ENCODE data around the gene FUOM. TPM values are rescaled to one million over a fixed set of nuclear protein-coding genes. Genes with fewer than 3 reads are reported as not detected.

FUOM gene
- total and polyA plus RNA-seq, 9 of the 15 experiments (the other 6 are each of a cell fraction or from before 2014, with no cell fraction given): 1.8 to 96.1 (median 27.0) TPM

GRCh38 chr10:133357285-133358161, at the start of gene FUOM (continued):
- TF ChIP-seq, protein P1, sequence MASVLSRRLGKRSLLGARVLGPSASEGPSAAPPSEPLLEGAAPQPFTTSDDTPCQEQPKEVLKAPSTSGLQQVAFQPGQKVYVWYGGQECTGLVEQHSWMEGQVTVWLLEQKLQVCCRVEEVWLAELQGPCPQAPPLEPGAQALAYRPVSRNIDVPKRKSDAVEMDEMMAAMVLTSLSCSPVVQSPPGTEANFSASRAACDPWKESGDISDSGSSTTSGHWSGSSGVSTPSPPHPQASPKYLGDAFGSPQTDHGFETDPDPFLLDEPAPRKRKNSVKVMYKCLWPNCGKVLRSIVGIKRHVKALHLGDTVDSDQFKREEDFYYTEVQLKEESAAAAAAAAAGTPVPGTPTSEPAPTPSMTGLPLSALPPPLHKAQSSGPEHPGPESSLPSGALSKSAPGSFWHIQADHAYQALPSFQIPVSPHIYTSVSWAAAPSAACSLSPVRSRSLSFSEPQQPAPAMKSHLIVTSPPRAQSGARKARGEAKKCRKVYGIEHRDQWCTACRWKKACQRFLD (CRISPR knock-in tag; IDR thresholded peaks at IDR 0.05): no peak
- TF ChIP-seq, protein P2, sequence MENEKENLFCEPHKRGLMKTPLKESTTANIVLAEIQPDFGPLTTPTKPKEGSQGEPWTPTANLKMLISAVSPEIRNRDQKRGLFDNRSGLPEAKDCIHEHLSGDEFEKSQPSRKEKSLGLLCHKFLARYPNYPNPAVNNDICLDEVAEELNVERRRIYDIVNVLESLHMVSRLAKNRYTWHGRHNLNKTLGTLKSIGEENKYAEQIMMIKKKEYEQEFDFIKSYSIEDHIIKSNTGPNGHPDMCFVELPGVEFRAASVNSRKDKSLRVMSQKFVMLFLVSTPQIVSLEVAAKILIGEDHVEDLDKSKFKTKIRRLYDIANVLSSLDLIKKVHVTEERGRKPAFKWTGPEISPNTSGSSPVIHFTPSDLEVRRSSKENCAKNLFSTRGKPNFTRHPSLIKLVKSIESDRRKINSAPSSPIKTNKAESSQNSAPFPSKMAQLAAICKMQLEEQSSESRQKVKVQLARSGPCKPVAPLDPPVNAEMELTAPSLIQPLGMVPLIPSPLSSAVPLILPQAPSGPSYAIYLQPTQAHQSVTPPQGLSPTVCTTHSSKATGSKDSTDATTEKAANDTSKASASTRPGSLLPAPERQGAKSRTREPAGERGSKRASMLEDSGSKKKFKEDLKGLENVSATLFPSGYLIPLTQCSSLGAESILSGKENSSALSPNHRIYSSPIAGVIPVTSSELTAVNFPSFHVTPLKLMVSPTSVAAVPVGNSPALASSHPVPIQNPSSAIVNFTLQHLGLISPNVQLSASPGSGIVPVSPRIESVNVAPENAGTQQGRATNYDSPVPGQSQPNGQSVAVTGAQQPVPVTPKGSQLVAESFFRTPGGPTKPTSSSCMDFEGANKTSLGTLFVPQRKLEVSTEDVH (IDR thresholded peaks at IDR 0.05; ENCODE audit: low read depth, partially characterized antibody): no peak
- TF ChIP-seq POLR2B (IDR thresholded peaks at IDR 0.05; ENCODE audit: low read depth, partially characterized antibody): peak; percentile 47
- TF ChIP-seq KAT8 (IDR thresholded peaks at IDR 0.05; ENCODE audit: low read depth): no peak
- TF ChIP-seq POLR2AphosphoS5 (IDR thresholded peaks at IDR 0.05; ENCODE audit: control insufficient read depth, insufficient read depth, low read depth, low read length): 0 out of 2 replicates have a peak, but pooled peaks have one; percentile 33
- 0 out of 2 replicates have a peak, but pooled peaks have one; percentile 28 for TF ChIP-seq CXXC5 (CRISPR knock-in tag; IDR thresholded peaks at IDR 0.05)
- TF ChIP-seq ZBTB7A (IDR thresholded peaks at IDR 0.05; ENCODE audit: borderline replicate concordance, control insufficient read depth, low read depth, low read length): peak; percentile 62; the same call in 1 of the 2 replicates
- no peak for TF ChIP-seq UBTF (IDR thresholded peaks at IDR 0.05; ENCODE audit: borderline replicate concordance in 1 of 2, low read depth in 2 of 2, low read length in 2 of 2)
- peak in 2 of 3 experiments; percentile 61 to 81 for TF ChIP-seq YY1 (IDR thresholded peaks at IDR 0.05; ENCODE audit: borderline replicate concordance in 1 of 3, control insufficient read depth in 1 of 3, extremely low read depth in 1 of 3, insufficient read depth in 3 of 3, insufficient read length in 1 of 3, insufficient replicate concordance in 2 of 3, low read depth in 1 of 3, low read length in 2 of 3)

Data from K562 (cell line).